ENCODE results near the gene MLXIPL.
"Not testable (repeated sequence)": the region's sequence is repeated elsewhere in the genome, so short reads cannot be mapped to it uniquely, and the experiment has no call there.

The MLXIPL gene

GRCh38 chr7:73645643-73646174 is 21.4 kb upstream of the MLXIPL start:
- no peak for DNase-seq

- no peak for DNase-seq
These were observed 20.5 kb upstream of the MLXIPL start for GRCh38 chr7:73644688-73645286.

GRCh38 chr7:73642834-73643233 is 18.5 kb upstream of the MLXIPL start:
- no peak for DNase-seq

- no peak for DNase-seq
These were observed 14.6 kb upstream of the MLXIPL start for GRCh38 chr7:73638911-73639310.

- DNase-seq: no peak
These were observed 11.3 kb upstream of the MLXIPL start for GRCh38 chr7:73635428-73636200.

- no peak for DNase-seq
These were observed 9.5 kb upstream of the MLXIPL start for GRCh38 chr7:73633844-73634243.

- no peak for DNase-seq
These were observed 9.0 kb upstream of the MLXIPL start for GRCh38 chr7:73633323-73633722.

GRCh38 chr7:73631558-73631957 is 7.2 kb upstream of the MLXIPL start:
- no peak for DNase-seq

GRCh38 chr7:73628504-73628903 is 4.2 kb upstream of the MLXIPL start:
- DNase-seq: no peak

GRCh38 chr7:73626814-73627213 is 2.5 kb upstream of the MLXIPL start:
- no peak for DNase-seq

- no peak for DNase-seq
These were observed 954 bp upstream of the MLXIPL start for GRCh38 chr7:73625276-73625675.

- DNase-seq: no peak
These were observed 313 bp upstream of the MLXIPL start for GRCh38 chr7:73624669-73625001.

GRCh38 chr7:73622909-73623797 is 1.2 kb downstream of the MLXIPL start:
- DNase-seq: peak in 1 of 2 experiments; percentile 32

GRCh38 chr7:73622527-73622908 is 1.8 kb downstream of the MLXIPL start:
- DNase-seq: no peak

- no peak for DNase-seq
These were observed 2.9 kb downstream of the MLXIPL start for GRCh38 chr7:73621168-73622063.

GRCh38 chr7:73619394-73619793 is 4.9 kb downstream of the MLXIPL start:
- DNase-seq: not testable (repeated sequence)

GRCh38 chr7:73618538-73618937 is 5.8 kb downstream of the MLXIPL start:
- no peak for DNase-seq

GRCh38 chr7:73617520-73617919 is 6.8 kb downstream of the MLXIPL start:
- not testable (repeated sequence) for DNase-seq

GRCh38 chr7:73615886-73616285 is 8.4 kb downstream of the MLXIPL start:
- peak in 1 of 2 experiments; percentile 22 for DNase-seq

GRCh38 chr7:73614937-73615336 is 9.4 kb downstream of the MLXIPL start:
- not testable (repeated sequence) for DNase-seq

GRCh38 chr7:73613954-73614735 is 10.2 kb downstream of the MLXIPL start:
- no peak for DNase-seq
